GM12878 (cell line): ENCODE results near the gene EBI3. TPM values are rescaled to one million over a fixed set of nuclear protein-coding genes. Genes with fewer than 3 reads are reported as not detected.
"Not testable (repeated sequence)": the region's sequence is repeated elsewhere in the genome, so short reads cannot be mapped to it uniquely, and the experiment has no call there.

Source experiments
- ATAC-seq: fragments of 200-7000 bp; cut with Tn5 transposase; 3 replicates; pipeline ENCODE4 v1.9.1; 2020; ENCODE audit warnings: mild to moderate bottlenecking, moderate library complexity
- BruUV-seq: library from RNA; stranded (reverse); fragments of 400-500 nt; replicated peaks from 2 replicates; lab custom pipeline; 2021; lab: Mats Ljungman, UMichigan
- CTCF ChIA-PET: fragments of 300-600 bp; sonication (Branson Sonifier 250); formaldehyde crosslinking; extraction: SDS; loops from one replicate; lab custom pipeline; 2021; ENCODE audit warnings: inconsistent platforms; lab: Yijun Ruan, JAX
- POLR2A ChIA-PET: fragments of 350-600 bp; formaldehyde crosslinking; extraction: SDS; loops from one replicate; lab custom pipeline; 2021; ENCODE audit warnings: inconsistent platforms; lab: Charles Lee
- RAD21 ChIA-PET: fragments of 300-600 bp; sonication (Branson Sonifier 250); formaldehyde crosslinking; loops from one replicate; lab custom pipeline; 2023; ENCODE audit warnings: antibody characterized with exemption; ENCODE audit not compliant: unreplicated experiment; lab: Charles Lee
- SMC1A ChIA-PET: fragments of 300-600 bp; sonication (Branson Sonifier 250); formaldehyde crosslinking; loops from one replicate; lab custom pipeline; 2023; ENCODE audit not compliant: unreplicated experiment, uncharacterized antibody; lab: Charles Lee
- DNase-seq: peaks from one replicate; pipeline ENCODE4 v3.0.0-alpha.2; 2011; ENCODE audit warnings: low read depth, low spot score
- FAIRE-seq: peaks from 3 replicates; lab custom pipeline; 2011; peaks lifted over from hg19 to GRCh38; lab: Jason Lieb, UNC
- H2AFZ ChIP-seq: 2 replicates; pipeline ENCODE4 v1.6.0; 2011; ENCODE audit warnings: low read depth, low read length, control low read depth; ENCODE audit not compliant: control insufficient read depth
- H3K27ac ChIP-seq: 2 replicates; pipeline ENCODE4 v1.5.1; 2011; ENCODE audit warnings: control low read depth; ENCODE audit not compliant: control insufficient read depth, insufficient read depth
- H3K27me3 ChIP-seq, 2 experiments: replicated peaks in 1 of 2; 2 replicates each; pipeline versions ENCODE4 v1.6.0 to v1.6.1; 2011; ENCODE audit warnings: low read length in 1 of 2; ENCODE audit not compliant: control insufficient read depth in 2 of 2, insufficient read depth in 2 of 2
- H3K36me3 ChIP-seq, 2 experiments: 2 replicates each; pipeline ENCODE4 v1.5.1; 2011; ENCODE audit warnings: low read length in 1 of 2; ENCODE audit not compliant: control insufficient read depth in 2 of 2, insufficient read depth in 2 of 2
- H3K4me1 ChIP-seq: 2 replicates; pipeline ENCODE4 v1.6.1; 2011; ENCODE audit warnings: mild to moderate bottlenecking, low read length, moderate library complexity, mixed read lengths; ENCODE audit not compliant: control insufficient read depth, insufficient read depth
- H3K4me2 ChIP-seq: 2 replicates; pipeline ENCODE4 v1.6.0; 2011; ENCODE audit warnings: control low read depth; ENCODE audit not compliant: control insufficient read depth, insufficient read depth
- H3K4me3 ChIP-seq: fragments of 200-600 bp; sonication (generic); 2 replicates; pipeline ENCODE4 v1.5.1; 2016
- H3K79me2 ChIP-seq: 2 replicates; pipeline ENCODE4 v1.6.0; 2011; ENCODE audit warnings: low read length; ENCODE audit not compliant: control insufficient read depth, insufficient read depth
- H3K9ac ChIP-seq: 2 replicates; pipeline ENCODE4 v1.8.0; 2011; ENCODE audit warnings: low read length, control low read depth, mixed read lengths; ENCODE audit not compliant: control insufficient read depth, insufficient read depth
- H3K9me3 ChIP-seq: replicated peaks from 3 replicates; pipeline ENCODE4 v1.5.1; 2011; ENCODE audit warnings: mild to moderate bottlenecking, low read length; ENCODE audit not compliant: control insufficient read depth, insufficient read depth
- H4K20me1 ChIP-seq: 2 replicates; pipeline ENCODE4 v1.6.0; 2011; ENCODE audit not compliant: control insufficient read depth, insufficient read depth
- RELA ChIP-seq: fragments of 450-650 bp; IDR thresholded peaks from 2 replicates; pipeline ENCODE4 v1.8.0; 2014; ENCODE audit warnings: borderline replicate concordance; ENCODE audit not compliant: partially characterized antibody
- RFX5 ChIP-seq: IDR thresholded peaks from 2 replicates; pipeline ENCODE4 v1.6.1; 2011; ENCODE audit warnings: low read depth, low read length, improper control_type of control experiment
- WGBS: methylation state at CpG from one replicate; pipeline ENCODE4 v1.1.6; 2016; ENCODE audit warnings: low lambda C conversion rate; ENCODE audit not compliant: insufficient replicate concordance, insufficient coverage; ENCODE audit errors: missing lambda C conversion rate; 5-methylcytosine and 5-hydroxymethylcytosine counted together
- in situ Hi-C: fragments of 300-500 bp; cut with MboI; formaldehyde crosslinking; loops from 9 replicates; pipeline ENCODE4 v1.14.3; 2018; ENCODE audit warnings: mixed read lengths
- intact Hi-C: fragments of 100-400 bp; cut with micrococcal nuclease; formaldehyde crosslinking; loops from one replicate; pipeline ENCODE4 v1.14.2; 2022; ENCODE audit not compliant: unreplicated experiment
- polyA plus RNA-seq, 11 experiments: library from polyadenylated mRNA; depleted of rRNA in 4 of 11; unstranded in 6 of 11; stranded (reverse) in 5 of 11; fragments of >200 nt; fragmentation: Nextera tagmentation in 4 of 11; fragmentation: Illumina TruSeq in 1 of 11; extraction: Ambion mirVana in 4 of 11; extraction: Trizol in 1 of 11; gene quantifications; 1 replicate in 1 of 11; 2 replicates in 10 of 11; pipeline versions ENCODE4 v1.2.1 to v1.2.3, GENCODE V29; 2011 to 2016; ENCODE audit warnings: inconsistent platforms in 2 of 11, missing spikeins in 2 of 11, low read depth in 1 of 11
- total RNA-seq, 4 experiments: library from RNA; depleted of rRNA in 3 of 4; stranded (reverse); fragments of >200 nt in 3 of 4; fragmentation: Illumina TruSeq in 1 of 4; extraction: Trizol in 1 of 4; gene quantifications; 2 replicates each; pipeline versions ENCODE4 v1.2.1 to v1.2.3, GENCODE V29; 2013 to 2021
- TF ChIP-seq, protein P1 (sequence below): IDR thresholded peaks from 2 replicates; pipeline ENCODE4 v1.6.1; 2011; ENCODE audit warnings: borderline replicate concordance, low read depth, mild to moderate bottlenecking, moderate library complexity, low read length; ENCODE audit not compliant: insufficient read depth, poor library complexity, severe bottlenecking
- TF ChIP-seq, protein P2 (sequence below): IDR thresholded peaks from 2 replicates; pipeline ENCODE4 v1.6.1; 2012; ENCODE audit warnings: low read length, inconsistent platforms
- TF ChIP-seq, protein P3 (sequence below): fragments of 450-650 bp; IDR thresholded peaks from 2 replicates; pipeline ENCODE4 v1.6.1; 2017; ENCODE audit warnings: antibody characterized with exemption, mild to moderate bottlenecking, moderate library complexity

The EBI3 gene
- total and polyA plus RNA-seq, 10 of the 15 experiments (the other 5 are each of a cell fraction or from before 2014, with no cell fraction given), result 22.0 to 288 (median 186) TPM

GRCh38 chr19:4217429-4218264, 11.7 kb upstream of the EBI3 start (continued):
- TF ChIP-seq, protein P1, sequence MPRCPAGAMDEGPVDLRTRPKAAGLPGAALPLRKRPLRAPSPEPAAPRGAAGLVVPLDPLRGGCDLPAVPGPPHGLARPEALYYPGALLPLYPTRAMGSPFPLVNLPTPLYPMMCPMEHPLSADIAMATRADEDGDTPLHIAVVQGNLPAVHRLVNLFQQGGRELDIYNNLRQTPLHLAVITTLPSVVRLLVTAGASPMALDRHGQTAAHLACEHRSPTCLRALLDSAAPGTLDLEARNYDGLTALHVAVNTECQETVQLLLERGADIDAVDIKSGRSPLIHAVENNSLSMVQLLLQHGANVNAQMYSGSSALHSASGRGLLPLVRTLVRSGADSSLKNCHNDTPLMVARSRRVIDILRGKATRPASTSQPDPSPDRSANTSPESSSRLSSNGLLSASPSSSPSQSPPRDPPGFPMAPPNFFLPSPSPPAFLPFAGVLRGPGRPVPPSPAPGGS, result no peak
- TF ChIP-seq, protein P2, sequence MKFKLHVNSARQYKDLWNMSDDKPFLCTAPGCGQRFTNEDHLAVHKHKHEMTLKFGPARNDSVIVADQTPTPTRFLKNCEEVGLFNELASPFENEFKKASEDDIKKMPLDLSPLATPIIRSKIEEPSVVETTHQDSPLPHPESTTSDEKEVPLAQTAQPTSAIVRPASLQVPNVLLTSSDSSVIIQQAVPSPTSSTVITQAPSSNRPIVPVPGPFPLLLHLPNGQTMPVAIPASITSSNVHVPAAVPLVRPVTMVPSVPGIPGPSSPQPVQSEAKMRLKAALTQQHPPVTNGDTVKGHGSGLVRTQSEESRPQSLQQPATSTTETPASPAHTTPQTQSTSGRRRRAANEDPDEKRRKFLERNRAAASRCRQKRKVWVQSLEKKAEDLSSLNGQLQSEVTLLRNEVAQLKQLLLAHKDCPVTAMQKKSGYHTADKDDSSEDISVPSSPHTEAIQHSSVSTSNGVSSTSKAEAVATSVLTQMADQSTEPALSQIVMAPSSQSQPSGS, result no peak
- TF ChIP-seq RELA (no peak), RFX5 (no peak)
- TF ChIP-seq, protein P3, sequence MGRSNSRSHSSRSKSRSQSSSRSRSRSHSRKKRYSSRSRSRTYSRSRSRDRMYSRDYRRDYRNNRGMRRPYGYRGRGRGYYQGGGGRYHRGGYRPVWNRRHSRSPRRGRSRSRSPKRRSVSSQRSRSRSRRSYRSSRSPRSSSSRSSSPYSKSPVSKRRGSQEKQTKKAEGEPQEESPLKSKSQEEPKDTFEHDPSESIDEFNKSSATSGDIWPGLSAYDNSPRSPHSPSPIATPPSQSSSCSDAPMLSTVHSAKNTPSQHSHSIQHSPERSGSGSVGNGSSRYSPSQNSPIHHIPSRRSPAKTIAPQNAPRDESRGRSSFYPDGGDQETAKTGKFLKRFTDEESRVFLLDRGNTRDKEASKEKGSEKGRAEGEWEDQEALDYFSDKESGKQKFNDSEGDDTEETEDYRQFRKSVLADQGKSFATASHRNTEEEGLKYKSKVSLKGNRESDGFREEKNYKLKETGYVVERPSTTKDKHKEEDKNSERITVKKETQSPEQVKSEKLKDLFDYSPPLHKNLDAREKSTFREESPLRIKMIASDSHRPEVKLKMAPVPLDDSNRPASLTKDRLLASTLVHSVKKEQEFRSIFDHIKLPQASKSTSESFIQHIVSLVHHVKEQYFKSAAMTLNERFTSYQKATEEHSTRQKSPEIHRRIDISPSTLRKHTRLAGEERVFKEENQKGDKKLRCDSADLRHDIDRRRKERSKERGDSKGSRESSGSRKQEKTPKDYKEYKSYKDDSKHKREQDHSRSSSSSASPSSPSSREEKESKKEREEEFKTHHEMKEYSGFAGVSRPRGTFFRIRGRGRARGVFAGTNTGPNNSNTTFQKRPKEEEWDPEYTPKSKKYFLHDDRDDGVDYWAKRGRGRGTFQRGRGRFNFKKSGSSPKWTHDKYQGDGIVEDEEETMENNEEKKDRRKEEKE, result no peak

DNA sequence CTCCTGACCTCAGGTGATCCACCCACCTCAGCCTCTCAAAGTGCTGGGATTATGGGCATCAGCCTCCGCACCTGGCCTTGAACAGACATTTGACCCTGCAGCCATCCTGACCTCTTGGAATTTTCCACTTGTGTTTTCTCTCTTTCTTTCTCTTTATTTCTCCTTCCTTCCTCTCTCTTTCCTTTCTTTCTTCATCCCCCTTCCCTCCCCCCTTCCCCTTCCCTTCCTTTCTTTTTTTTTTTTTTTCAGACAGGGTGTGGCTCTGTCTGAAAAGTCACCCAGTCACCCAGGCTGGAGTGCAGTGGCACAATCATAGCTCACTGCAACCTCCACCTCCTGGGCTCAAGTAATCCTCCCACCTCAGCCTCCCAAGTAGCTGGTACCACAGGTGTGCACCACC, 10.8 kb upstream of the EBI3 start:
- ATAC-seq, H3K79me2 ChIP-seq, BruUV-seq, H3K27me3 ChIP-seq, intact Hi-C loops, H2AFZ ChIP-seq, H3K9me3 ChIP-seq, H4K20me1 ChIP-seq, H3K27ac ChIP-seq, SMC1A ChIA-PET, H3K36me3 ChIP-seq, in situ Hi-C loops, DNase-seq, FAIRE-seq, H3K4me2 ChIP-seq, H3K9ac ChIP-seq, H3K4me3 ChIP-seq: not testable (repeated sequence)
- ChIA-PET POLR2A (interaction anchor here (0.8 kb wide), 1 partner anchor 23 kb away, joined by 5 read pairs; no protein-coding TSS in a partner anchor), RAD21 (interaction anchor here (1.0 kb wide), 1 partner anchor 11 kb away, joined by 3 read pairs; no protein-coding TSS in a partner anchor), CTCF (interaction anchor here (1.4 kb wide), 1 partner anchor 10 kb away, joined by 4 read pairs; no protein-coding TSS in a partner anchor)
- peaks cover 35% of the 10 kb centered on the region for H3K4me1 ChIP-seq
- 100% methylated on average over 1 of the region's 1 CpG for WGBS
